Omental fat pad (tissue), 4 donors: ENCODE results near the gene TMEM132C. TPM values are rescaled to one million over a fixed set of nuclear protein-coding genes. Genes with fewer than 3 reads are reported as not detected.

Experiments
- ATAC-seq: fragments of 150-250 bp; one replicate; pipeline ENCODE4 v1.9.1; 2016; ENCODE audit warnings: mild to moderate bottlenecking, moderate library complexity; ENCODE audit not compliant: low FRiP score
- DNase-seq: peaks from one replicate; pipeline ENCODE4 v3.0.0-alpha.2; 2019; ENCODE audit warnings: low spot score
- total RNA-seq, 4 donors: library from RNA; depleted of rRNA; stranded (reverse); fragments of >200 nt; gene quantifications; one replicate each; pipeline ENCODE4 v1.1.0, GENCODE V29; 2016
- TF ChIP-seq, protein P1 (sequence below), 3 donors: fragments of 450-650 bp; IDR thresholded peaks; one replicate each; pipeline ENCODE4 v1.5.1; 2016 to 2017; ENCODE audit warnings: antibody characterized with exemption in 3 of 3, mild to moderate bottlenecking in 3 of 3, moderate library complexity in 2 of 3

TMEM132C gene
- total RNA-seq, 4 donors from 2014 or later: 15.6 to 109 (median 44.9) TPM

DNA sequence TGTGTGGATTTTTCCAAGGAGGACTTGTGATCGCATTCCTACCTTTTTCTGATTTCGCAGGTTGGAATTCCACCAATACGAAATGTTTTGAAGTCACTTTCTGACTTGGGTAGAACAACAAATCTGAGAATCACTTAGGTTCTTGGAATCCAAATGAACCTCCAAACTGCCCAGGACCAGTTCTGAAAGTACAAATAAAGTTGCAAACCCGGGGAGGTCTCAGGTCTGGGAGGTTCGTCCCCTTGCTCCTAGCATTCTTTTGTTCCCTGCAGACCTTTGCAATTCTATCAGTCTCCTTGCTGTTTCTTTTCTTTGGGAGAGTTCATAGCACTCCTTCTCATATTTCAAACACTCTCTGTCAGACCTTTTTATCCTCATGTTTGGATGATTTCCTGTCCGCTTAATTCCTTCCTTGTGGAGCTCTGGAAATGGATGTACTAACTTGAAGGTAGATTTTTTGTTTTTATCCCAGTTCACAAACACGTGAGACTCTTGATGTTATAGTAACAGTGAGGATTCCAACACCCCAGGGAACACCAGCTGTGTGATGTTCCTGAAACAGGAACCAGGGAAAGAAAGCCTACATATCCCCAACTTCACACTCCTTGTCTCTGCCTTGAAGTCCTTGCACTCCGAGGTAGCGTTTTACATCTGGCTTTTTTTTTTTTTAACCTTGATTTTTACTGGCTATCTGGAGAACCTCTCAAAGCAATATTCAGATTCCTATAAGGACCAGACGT, 70.6 kb downstream of the TMEM132C start:
- TF ChIP-seq, protein P1, sequence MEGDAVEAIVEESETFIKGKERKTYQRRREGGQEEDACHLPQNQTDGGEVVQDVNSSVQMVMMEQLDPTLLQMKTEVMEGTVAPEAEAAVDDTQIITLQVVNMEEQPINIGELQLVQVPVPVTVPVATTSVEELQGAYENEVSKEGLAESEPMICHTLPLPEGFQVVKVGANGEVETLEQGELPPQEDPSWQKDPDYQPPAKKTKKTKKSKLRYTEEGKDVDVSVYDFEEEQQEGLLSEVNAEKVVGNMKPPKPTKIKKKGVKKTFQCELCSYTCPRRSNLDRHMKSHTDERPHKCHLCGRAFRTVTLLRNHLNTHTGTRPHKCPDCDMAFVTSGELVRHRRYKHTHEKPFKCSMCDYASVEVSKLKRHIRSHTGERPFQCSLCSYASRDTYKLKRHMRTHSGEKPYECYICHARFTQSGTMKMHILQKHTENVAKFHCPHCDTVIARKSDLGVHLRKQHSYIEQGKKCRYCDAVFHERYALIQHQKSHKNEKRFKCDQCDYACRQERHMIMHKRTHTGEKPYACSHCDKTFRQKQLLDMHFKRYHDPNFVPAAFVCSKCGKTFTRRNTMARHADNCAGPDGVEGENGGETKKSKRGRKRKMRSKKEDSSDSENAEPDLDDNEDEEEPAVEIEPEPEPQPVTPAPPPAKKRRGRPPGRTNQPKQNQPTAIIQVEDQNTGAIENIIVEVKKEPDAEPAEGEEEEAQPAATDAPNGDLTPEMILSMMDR (IDR thresholded peaks at IDR 0.05): no peak
- no peak for ATAC-seq
- DNase-seq: no peak

DNA sequence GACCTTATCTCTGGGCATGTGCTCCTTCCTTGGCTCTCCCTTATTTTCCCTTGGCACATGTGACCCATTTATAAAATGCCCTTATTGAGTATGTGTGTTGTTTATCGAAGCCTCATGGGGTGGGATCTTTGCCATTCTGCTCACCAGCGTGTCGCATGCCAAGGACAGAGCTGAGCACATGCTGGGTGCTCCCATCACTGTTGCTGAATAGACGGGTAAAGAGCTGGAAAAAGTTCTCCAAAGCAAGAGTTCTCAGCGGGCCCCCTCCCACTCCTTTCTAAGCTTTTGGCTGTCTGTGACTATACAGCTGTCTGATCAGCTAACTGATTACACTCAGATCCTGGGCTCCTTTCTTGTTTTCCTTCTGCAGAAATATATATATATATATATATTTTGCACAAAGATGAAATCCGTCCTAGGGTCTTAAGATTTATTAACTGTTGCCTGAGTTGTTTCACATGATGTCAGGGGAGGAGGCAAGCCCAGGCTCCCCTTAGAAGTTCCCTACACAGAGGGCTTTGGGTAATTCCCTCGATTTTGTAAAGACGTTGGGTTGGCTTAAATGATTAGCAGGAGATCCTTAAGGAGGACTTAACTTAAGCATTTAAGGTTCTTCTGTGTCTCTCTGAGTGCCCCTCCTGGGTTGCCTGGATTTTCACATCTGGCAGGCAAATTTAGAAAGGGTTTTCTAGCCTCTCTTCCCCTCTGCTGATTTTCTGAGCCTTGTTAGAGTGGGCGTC, 71.6 kb downstream of the TMEM132C start:
- ATAC-seq (no peak), DNase-seq (no peak)
- TF ChIP-seq, protein P1 (IDR thresholded peaks at IDR 0.05): no peak

DNA sequence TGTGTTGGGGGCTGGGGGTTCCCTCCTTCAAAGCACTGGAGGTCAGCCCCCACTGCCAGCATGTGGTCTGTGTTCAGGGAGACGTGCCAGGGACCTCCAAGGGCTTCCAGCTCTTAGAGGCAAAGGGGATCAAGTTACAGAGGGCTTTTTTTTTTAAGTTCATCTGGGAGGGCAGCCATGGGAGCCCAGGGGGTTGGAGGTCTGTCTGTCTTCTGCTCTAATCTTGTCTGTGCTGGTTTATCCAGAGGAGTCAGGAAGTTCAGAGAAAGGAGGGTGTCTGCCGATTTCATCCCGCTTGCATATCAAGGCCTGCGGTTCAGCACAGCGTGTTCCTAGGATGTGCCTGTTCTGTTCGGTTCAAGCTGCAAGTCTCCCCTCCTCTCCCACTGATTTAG, 72.2 kb downstream of the TMEM132C start:
- ATAC-seq (no peak), DNase-seq (no peak)
- TF ChIP-seq, protein P1 (IDR thresholded peaks at IDR 0.05): no peak

DNA sequence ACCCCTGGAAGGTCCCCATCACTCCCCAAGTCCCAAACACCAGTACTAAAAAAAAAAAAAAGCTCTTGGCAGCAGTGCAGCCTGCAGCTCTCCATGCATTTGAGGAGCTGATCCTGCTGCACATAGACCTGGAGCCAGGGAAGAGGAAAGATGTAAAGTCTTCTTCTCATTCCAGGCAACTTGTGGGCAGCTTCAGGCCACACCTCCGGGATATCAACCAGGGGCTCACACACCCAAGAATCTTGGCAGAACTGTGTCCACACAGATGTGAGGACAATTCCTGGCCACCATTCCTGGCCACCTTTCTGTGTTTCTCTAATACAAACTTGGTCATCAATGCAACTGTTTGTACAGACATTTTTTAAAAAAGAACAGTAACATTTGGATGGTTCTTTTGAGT, 72.7 kb downstream of the TMEM132C start:
- TF ChIP-seq, protein P1 (IDR thresholded peaks at IDR 0.05): no peak
- ATAC-seq (no peak), DNase-seq (no peak)

DNA sequence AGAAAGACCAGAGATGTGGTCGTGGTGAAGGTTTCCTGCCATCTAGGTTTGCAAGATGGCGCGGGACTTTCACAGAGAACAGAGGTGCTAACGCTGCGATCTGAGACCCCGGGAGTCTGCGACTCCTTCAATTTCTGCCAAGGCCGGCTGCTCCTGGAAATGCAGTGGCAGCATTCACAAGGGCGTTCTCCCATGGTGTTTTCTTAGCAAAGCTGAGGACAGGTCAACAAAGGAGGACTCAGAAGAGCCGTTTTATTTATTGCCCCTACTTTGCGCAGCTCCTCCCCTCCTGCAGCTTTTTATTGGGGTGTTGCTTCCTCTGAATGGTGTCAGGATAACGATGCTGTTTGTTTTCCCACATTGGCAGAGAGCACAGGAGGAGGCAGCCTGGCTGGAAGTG, 86.3 kb downstream of the TMEM132C start:
- ATAC-seq (no peak), DNase-seq (no peak)
- TF ChIP-seq, protein P1 (IDR thresholded peaks at IDR 0.05): no peak

DNA sequence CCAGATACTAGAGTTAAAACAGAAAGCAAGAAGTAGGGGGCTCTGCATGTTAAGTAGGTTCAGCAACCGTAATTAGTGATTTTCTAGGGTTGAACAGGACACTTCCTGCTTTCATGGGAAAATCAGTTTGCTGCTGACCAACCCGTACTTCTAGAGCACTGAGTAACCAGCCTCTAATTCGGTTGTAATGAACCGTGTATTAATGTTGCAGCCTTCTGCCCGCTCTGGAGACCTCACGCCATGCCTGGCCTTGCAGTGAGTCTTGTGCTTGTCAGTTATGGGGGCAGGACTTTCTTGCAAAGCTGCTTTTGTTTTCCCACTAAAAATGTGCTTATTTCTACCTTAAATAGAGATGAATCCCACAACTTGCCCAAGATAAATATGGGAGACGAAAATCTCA, 89.6 kb downstream of the TMEM132C start:
- ATAC-seq: no peak

More for the DNA sequence above, 89.6 kb downstream of the TMEM132C start:
- TF ChIP-seq, protein P1 (IDR thresholded peaks at IDR 0.05): no peak
- DNase-seq: no peak
